K562 (cell line): ENCODE results near the gene PRELID2. TPM values are rescaled to one million over a fixed set of nuclear protein-coding genes. Genes with fewer than 3 reads are reported as not detected.
A peak's percentile ranks its signal among the peaks of the same experiment; 100 is the strongest.

ENCODE experiments used
- ATAC-seq: fragments of 200-7000 bp; cut with Tn5 transposase; 3 replicates; pipeline ENCODE4 v1.9.1; 2020; ENCODE audit warnings: moderate library complexity
- BruUV-seq: library from RNA; stranded (reverse); fragments of 400-500 nt; replicated peaks from 2 replicates; lab custom pipeline; 2021; lab: Mats Ljungman, UMichigan
- CTCF ChIA-PET: fragments of 300-600 bp; formaldehyde crosslinking; extraction: SDS; loops from one replicate; lab custom pipeline; 2021; ENCODE audit warnings: low intra/inter-chr PET ratio; lab: Yijun Ruan, JAX
- POLR2A ChIA-PET: fragments of 300-600, 350-650 bp; sonication (Branson Sonifier 250); formaldehyde crosslinking; extraction: SDS; loops from one replicate; lab custom pipeline; 2021; ENCODE audit warnings: antibody characterized with exemption, inconsistent platforms; lab: Yijun Ruan, JAX
- DNase-seq, 4 experiments: peaks; one replicate each; pipeline versions ENCODE4 v3.0.0 to v3.0.0-alpha.2; 2011 to 2018; ENCODE audit warnings: low spot score in 3 of 4, mixed read lengths in 3 of 4; ENCODE audit errors: extremely low read depth in 1 of 4
- FAIRE-seq: peaks from 2 replicates; lab custom pipeline; 2011; peaks lifted over from hg19 to GRCh38; lab: Jason Lieb, UNC
- H2AFZ ChIP-seq: 2 replicates; pipeline ENCODE4 v1.6.0; 2011; ENCODE audit warnings: low read depth, low read length, control low read depth, inconsistent platforms
- H3K27ac ChIP-seq: fragments of 200-600 bp; 3 replicates; pipeline ENCODE4 v1.8.0; 2011; ENCODE audit warnings: low read depth, mild to moderate bottlenecking, control low read depth, inconsistent platforms, low read length, moderate library complexity, mixed read lengths; ENCODE audit errors: extremely low read depth
- H3K27me3 ChIP-seq, 2 experiments: fragments of 300-600 bp in 1 of 2; 2 replicates in 1 of 2; 3 replicates in 1 of 2; pipeline versions ENCODE4 v1.6.0 to v1.8.0; 2011; ENCODE audit warnings: inconsistent platforms in 2 of 2, low read length in 2 of 2, mild to moderate bottlenecking in 1 of 2, mixed read lengths in 1 of 2, moderate library complexity in 1 of 2; ENCODE audit not compliant: control insufficient read depth in 2 of 2, insufficient read depth in 2 of 2
- H3K36me3 ChIP-seq: fragments of 300-600 bp; 3 replicates; pipeline ENCODE4 v1.8.0; 2011; ENCODE audit warnings: mild to moderate bottlenecking, low read length, inconsistent platforms; ENCODE audit not compliant: control insufficient read depth, insufficient read depth
- H3K4me1 ChIP-seq, 2 experiments: fragments of 200-600 bp in 1 of 2; replicated peaks in 1 of 2; 2 replicates in 1 of 2; 3 replicates in 1 of 2; pipeline versions ENCODE4 v1.5.1 to v1.8.0; 2011; ENCODE audit warnings: inconsistent platforms in 2 of 2, low read length in 2 of 2, mild to moderate bottlenecking in 1 of 2, mixed read lengths in 1 of 2, moderate library complexity in 1 of 2; ENCODE audit not compliant: control insufficient read depth in 2 of 2, insufficient read depth in 2 of 2
- H3K4me2 ChIP-seq: 2 replicates; pipeline ENCODE4 v1.6.1; 2011; ENCODE audit warnings: low read length, control low read depth, inconsistent platforms, mixed read lengths; ENCODE audit not compliant: insufficient read depth
- H3K4me3 ChIP-seq: fragments of 200-600 bp; sonication (generic), shearing (Covaris generic); 2 replicates; pipeline ENCODE4 v1.5.1; 2016; ENCODE audit warnings: control low read depth, inconsistent platforms
- H3K79me2 ChIP-seq: fragments of 200-600 bp; 3 replicates; pipeline ENCODE4 v1.8.0; 2011; ENCODE audit warnings: low read length, inconsistent platforms; ENCODE audit not compliant: control insufficient read depth, insufficient read depth
- H3K9ac ChIP-seq, 2 experiments: 2 replicates each; pipeline versions ENCODE4 v1.6.0 to v1.6.1; 2011; ENCODE audit warnings: low read depth in 2 of 2, low read length in 2 of 2, control low read depth in 1 of 2, inconsistent platforms in 1 of 2, mild to moderate bottlenecking in 1 of 2, mixed read lengths in 1 of 2; ENCODE audit not compliant: insufficient read depth in 1 of 2
- H3K9me1 ChIP-seq: one replicate; pipeline ENCODE4 v1.6.0; 2011; ENCODE audit warnings: inconsistent platforms, mild to moderate bottlenecking, low read length, moderate library complexity; ENCODE audit not compliant: control insufficient read depth, insufficient read depth
- H3K9me3 ChIP-seq: replicated peaks from 2 replicates; pipeline ENCODE4 v1.5.1; 2011; ENCODE audit warnings: low read depth, low read length, inconsistent platforms; ENCODE audit not compliant: control insufficient read depth, insufficient read depth
- H4K20me1 ChIP-seq: replicated peaks from 2 replicates; pipeline ENCODE4 v1.6.1; 2011; ENCODE audit warnings: low read length, inconsistent platforms, mixed read lengths; ENCODE audit not compliant: control insufficient read depth, insufficient read depth
- CBFA2T3 ChIP-seq: fragments of 450-650 bp; IDR thresholded peaks from 2 replicates; pipeline ENCODE4 v1.6.1; 2017
- FOXA3 ChIP-seq, 2 experiments: fragments of 450-650 bp in 1 of 2; sonication (generic) in 1 of 2; formaldehyde crosslinking; IDR thresholded peaks in 1 of 2; conservative IDR thresholded peaks in 1 of 2; 2 replicates each; pipeline versions ENCODE4 v1.4.0 to v1.8.0; 2020 to 2022; ENCODE audit warnings: mild to moderate bottlenecking in 2 of 2, missing genetic modification reagents in 1 of 2
- HDAC1 ChIP-seq, 2 experiments: fragments of 450-650 bp; IDR thresholded peaks; 2 replicates each; pipeline ENCODE4 v1.6.1; 2016 to 2017; ENCODE audit warnings: inconsistent platforms in 1 of 2, mild to moderate bottlenecking in 1 of 2, moderate library complexity in 1 of 2
- HMGXB4 ChIP-seq: sonication (generic); formaldehyde crosslinking; IDR thresholded peaks from 2 replicates; pipeline ENCODE4 v1.8.1; 2023; ENCODE audit warnings: mild to moderate bottlenecking, missing genetic modification reagents
- PBX2 ChIP-seq, 2 experiments: IDR thresholded peaks in 1 of 2; conservative IDR thresholded peaks in 1 of 2; 2 replicates each; pipeline ENCODE4 v1.6.1; 2016; ENCODE audit warnings: low read depth in 2 of 2, mild to moderate bottlenecking in 1 of 2, missing compliant biosample characterization in 1 of 2, missing genetic modification characterization in 1 of 2, moderate library complexity in 1 of 2
- ZKSCAN1 ChIP-seq: fragments of 150-350 bp; IDR thresholded peaks from 2 replicates; pipeline ENCODE4 v1.6.1; 2016; ENCODE audit warnings: low read depth, low read length
- ZNF24 ChIP-seq: fragments of 450-650 bp; IDR thresholded peaks from 2 replicates; pipeline ENCODE4 v1.6.1; 2016
- ZNF785 ChIP-seq: fragments of 250-450 bp; sonication (Bioruptor Pico); IDR thresholded peaks from 2 replicates; pipeline ENCODE4 v1.4.0; 2020; ENCODE audit warnings: mild to moderate bottlenecking
- in situ Hi-C: fragments of 300-500 bp; cut with MboI; formaldehyde crosslinking; loops from 4 replicates; pipeline ENCODE4 v1.15.0; 2018; ENCODE audit warnings: inconsistent platforms, mixed read lengths
- intact Hi-C: fragments of 100-400 bp; cut with micrococcal nuclease; formaldehyde crosslinking; loops from 2 replicates; pipeline ENCODE4 v1.14.2; 2022
- polyA plus RNA-seq, 8 experiments: library from polyadenylated mRNA; depleted of rRNA in 4 of 8; stranded (reverse) in 5 of 8; unstranded in 3 of 8; fragments of >200 nt; fragmentation: Nextera tagmentation in 2 of 8; fragmentation: Illumina TruSeq in 1 of 8; extraction: Ambion mirVana in 2 of 8; extraction: Trizol in 1 of 8; gene quantifications; 2 replicates each; pipeline versions ENCODE4 v1.2.1 to v1.2.3, GENCODE V29; 2011 to 2014; ENCODE audit warnings: inconsistent platforms in 1 of 8, missing spikeins in 1 of 8
- total RNA-seq, 7 experiments: library from RNA; depleted of rRNA in 6 of 7; stranded (reverse); fragments of >200 nt in 6 of 7; fragmentation: Illumina TruSeq in 2 of 7; extraction: Trizol in 2 of 7; gene quantifications; 2 replicates each; pipeline versions ENCODE4 v1.2.1 to v1.2.3, GENCODE V29; 2011 to 2021; ENCODE audit warnings: low replicate concordance in 1 of 7
- TF ChIP-seq, protein P1 (sequence below): fragments of 250-450 bp; sonication (Bioruptor Pico); IDR thresholded peaks from 2 replicates; pipeline ENCODE4 v1.4.0; 2020

Gene PRELID2
- total and polyA plus RNA-seq, 9 of the 15 experiments (the other 6 are each of a cell fraction or from before 2014, with no cell fraction given) = 6.4 to 68.2 (median 28.8) TPM

DNA sequence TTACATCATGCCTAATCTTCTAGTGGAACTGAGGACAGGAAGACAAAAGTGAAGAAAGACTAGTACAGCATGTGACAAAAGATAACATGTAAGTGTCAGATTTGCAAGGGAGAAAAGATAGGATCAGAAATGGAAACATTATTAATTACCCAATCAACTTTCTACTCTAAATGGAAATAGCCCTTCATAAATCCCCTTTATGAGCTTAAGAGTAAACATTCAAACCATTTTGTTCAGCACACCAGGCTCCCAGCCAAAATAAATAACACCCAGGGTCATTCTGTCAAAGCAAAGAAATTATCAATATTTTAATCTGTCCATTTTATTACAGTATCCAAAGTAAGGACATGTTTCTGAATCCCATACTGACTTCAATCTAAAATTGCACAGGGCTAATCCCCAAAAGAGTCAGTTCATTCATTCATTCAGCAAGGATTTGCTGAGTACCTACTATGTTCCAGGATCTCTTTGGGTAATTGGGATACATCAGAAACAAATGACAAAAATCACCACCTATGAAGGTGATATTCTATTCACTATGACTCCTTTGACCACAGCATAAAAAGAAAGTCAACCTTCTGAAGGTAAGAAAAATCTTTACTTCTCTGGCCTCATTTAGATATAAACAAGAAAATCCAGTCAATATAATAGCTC is 5.3 kb downstream of the PRELID2 start:
- Histone ChIP-seq H3K27ac (0 out of 3 replicates have a peak overlapping the region, but pooled peaks have one; percentile 9), H3K27me3 (no peaks in the 10 kb centered on the region), H3K4me3 (no peak overlapping the region), H3K4me2 (no peak overlapping the region), H2AFZ (no peak overlapping the region), H3K9ac (no peak overlapping the region), H3K79me2 (peaks cover 75% of the 10 kb centered on the region), H4K20me1 (no peaks in the 10 kb centered on the region), H3K9me1 (no peaks in the 10 kb centered on the region), H3K9me3 (no peaks in the 10 kb centered on the region), H3K4me1 (peaks cover 7 to 54% of the 10 kb centered on the region in 2 experiments; a peak in 4 of 5 replicates), H3K36me3 (no peaks in the 10 kb centered on the region)
- no peak for ATAC-seq
- FAIRE-seq = no peak
- ChIA-PET CTCF (interaction anchor here (0.8 kb wide), 1 partner anchor 8 kb away, joined by 3 read pairs; no protein-coding TSS in a partner anchor), POLR2A (interaction anchor here (0.9 to 1.6 kb wide), 2 partner anchors 24 to 26 kb away, joined by 4 to 5 read pairs; no protein-coding TSS in a partner anchor)
- no peak for DNase-seq
- in situ Hi-C loops = loop anchor here (5.0 to 10.0 kb wide), 2 partner anchors 57 to 375 kb away; partner anchors contain the start of gene RBM27
- intact Hi-C loops = loop anchor here (5.0 kb wide), 2 partner anchors 32 to 1628 kb away; no protein-coding TSS in a partner anchor
- no TSS peak for BruUV-seq
- no peak for TF ChIP-seq ZNF785
- TF ChIP-seq, protein P1, sequence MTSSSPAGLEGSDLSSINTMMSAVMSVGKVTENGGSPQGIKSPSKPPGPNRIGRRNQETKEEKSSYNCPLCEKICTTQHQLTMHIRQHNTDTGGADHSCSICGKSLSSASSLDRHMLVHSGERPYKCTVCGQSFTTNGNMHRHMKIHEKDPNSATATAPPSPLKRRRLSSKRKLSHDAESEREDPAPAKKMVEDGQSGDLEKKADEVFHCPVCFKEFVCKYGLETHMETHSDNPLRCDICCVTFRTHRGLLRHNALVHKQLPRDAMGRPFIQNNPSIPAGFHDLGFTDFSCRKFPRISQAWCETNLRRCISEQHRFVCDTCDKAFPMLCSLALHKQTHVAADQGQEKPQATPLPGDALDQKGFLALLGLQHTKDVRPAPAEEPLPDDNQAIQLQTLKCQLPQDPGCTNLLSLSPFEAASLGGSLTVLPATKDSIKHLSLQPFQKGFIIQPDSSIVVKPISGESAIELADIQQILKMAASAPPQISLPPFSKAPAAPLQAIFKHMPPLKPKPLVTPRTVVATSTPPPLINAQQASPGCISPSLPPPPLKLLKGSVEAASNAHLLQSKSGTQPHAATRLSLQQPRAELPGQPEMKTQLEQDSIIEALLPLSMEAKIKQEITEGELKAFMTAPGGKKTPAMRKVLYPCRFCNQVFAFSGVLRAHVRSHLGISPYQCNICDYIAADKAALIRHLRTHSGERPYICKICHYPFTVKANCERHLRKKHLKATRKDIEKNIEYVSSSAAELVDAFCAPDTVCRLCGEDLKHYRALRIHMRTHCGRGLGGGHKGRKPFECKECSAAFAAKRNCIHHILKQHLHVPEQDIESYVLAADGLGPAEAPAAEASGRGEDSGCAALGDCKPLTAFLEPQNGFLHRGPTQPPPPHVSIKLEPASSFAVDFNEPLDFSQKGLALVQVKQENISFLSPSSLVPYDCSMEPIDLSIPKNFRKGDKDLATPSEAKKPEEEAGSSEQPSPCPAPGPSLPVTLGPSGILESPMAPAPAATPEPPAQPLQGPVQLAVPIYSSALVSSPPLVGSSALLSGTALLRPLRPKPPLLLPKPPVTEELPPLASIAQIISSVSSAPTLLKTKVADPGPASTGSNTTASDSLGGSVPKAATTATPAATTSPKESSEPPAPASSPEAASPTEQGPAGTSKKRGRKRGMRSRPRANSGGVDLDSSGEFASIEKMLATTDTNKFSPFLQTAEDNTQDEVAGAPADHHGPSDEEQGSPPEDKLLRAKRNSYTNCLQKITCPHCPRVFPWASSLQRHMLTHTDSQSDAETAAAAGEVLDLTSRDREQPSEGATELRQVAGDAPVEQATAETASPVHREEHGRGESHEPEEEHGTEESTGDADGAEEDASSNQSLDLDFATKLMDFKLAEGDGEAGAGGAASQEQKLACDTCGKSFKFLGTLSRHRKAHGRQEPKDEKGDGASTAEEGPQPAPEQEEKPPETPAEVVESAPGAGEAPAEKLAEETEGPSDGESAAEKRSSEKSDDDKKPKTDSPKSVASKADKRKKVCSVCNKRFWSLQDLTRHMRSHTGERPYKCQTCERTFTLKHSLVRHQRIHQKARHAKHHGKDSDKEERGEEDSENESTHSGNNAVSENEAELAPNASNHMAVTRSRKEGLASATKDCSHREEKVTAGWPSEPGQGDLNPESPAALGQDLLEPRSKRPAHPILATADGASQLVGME (CRISPR knock-in tag) = no peak
- no peak for TF ChIP-seq PBX2 (CRISPR knock-in tag; IDR thresholded peaks at IDR 0.05; ENCODE audit: low read depth)
- TF ChIP-seq PBX2 (tag; conservative IDR thresholded peaks at IDR 0.05; ENCODE audit: low read depth) = peak; percentile 26; the same call in 1 of the 2 replicates
- TF ChIP-seq FOXA3 (CRISPR knock-in tag; conservative IDR thresholded peaks at IDR 0.05 in 1 of 2, IDR thresholded peaks at IDR 0.05 in 1 of 2) = peak in 1 of 2 experiments; percentile 62; a peak in 1 of 4 replicates
- TF ChIP-seq ZNF24 = peak; percentile 60; the same call in 1 of the 2 replicates
- TF ChIP-seq ZKSCAN1 = peak; percentile 60; the same call in 1 of the 2 replicates
- TF ChIP-seq HDAC1 (IDR thresholded peaks at IDR 0.05) = no peak
- no peak for TF ChIP-seq HMGXB4 (CRISPR knock-in tag)
- peak; percentile 25; the same call in 1 of the 2 replicates for TF ChIP-seq CBFA2T3
